GM13977 (cell line): ENCODE results near the gene NAPG.

Experiments
- DNase-seq: peaks from one replicate; pipeline ENCODE4 v3.0.0; 2012; ENCODE audit warnings: low spot score
- CTCF ChIP-seq: IDR thresholded peaks from 2 replicates; pipeline ENCODE4 v1.5.1; 2012; ENCODE audit warnings: mild to moderate bottlenecking, control low read depth; ENCODE audit not compliant: insufficient read depth; ENCODE audit errors: extremely low read depth, missing control alignments
- in situ Hi-C: fragments of 300-500 bp; cut with MboI; formaldehyde crosslinking; loops from one replicate; pipeline ENCODE4 v1.12.0; 2022; ENCODE audit warnings: low sequenced_read_pairs, low pct_unique_long_range_greater_than_20kb, mixed read lengths, inconsistent platforms; ENCODE audit not compliant: unreplicated experiment

NAPG gene

GRCh38 chr18:10511236-10511635 lies 14.6 kb upstream of the NAPG start:
- in situ Hi-C loops, result no loop called here
- TF ChIP-seq CTCF, result no peak
- DNase-seq, result no peak

- no peak for DNase-seq
- TF ChIP-seq CTCF, result no peak
- in situ Hi-C loops, result no loop called here
Measured at GRCh38 chr18:10514082-10514481, 11.7 kb upstream of the NAPG start.

GRCh38 chr18:10514601-10515000 lies 11.2 kb upstream of the NAPG start:
- no peak for TF ChIP-seq CTCF
- in situ Hi-C loops, result no loop called here
- DNase-seq, result no peak

GRCh38 chr18:10515456-10515855 lies 10.4 kb upstream of the NAPG start:
- no peak for DNase-seq
- no peak for TF ChIP-seq CTCF
- in situ Hi-C loops, result loop anchor here (5.0 kb wide), 1 partner anchor 543 kb away; no protein-coding TSS in a partner anchor

GRCh38 chr18:10516078-10516477 lies 9.7 kb upstream of the NAPG start:
- in situ Hi-C loops, result loop anchor here (5.0 kb wide), 1 partner anchor 544 kb away; no protein-coding TSS in a partner anchor
- no peak for TF ChIP-seq CTCF
- no peak for DNase-seq

GRCh38 chr18:10518595-10519255 lies 7.1 kb upstream of the NAPG start:
- in situ Hi-C loops, result loop anchor here (5.0 kb wide), 1 partner anchor 546 kb away; no protein-coding TSS in a partner anchor
- peak; percentile 19 for DNase-seq
- peak; percentile 42 for TF ChIP-seq CTCF

GRCh38 chr18:10519366-10519765 lies 6.5 kb upstream of the NAPG start:
- in situ Hi-C loops, result loop anchor here (5.0 kb wide), 1 partner anchor 547 kb away; no protein-coding TSS in a partner anchor
- TF ChIP-seq CTCF, result no peak
- DNase-seq, result no peak
